ENCODE results near the gene PPP1R12A. TPM values are rescaled to one million over a fixed set of nuclear protein-coding genes. Genes with fewer than 3 reads are reported as not detected.

PPP1R12A gene
- total RNA-seq, 1 experiment from 2014 or later, result 52.0 TPM

GRCh38 chr12:79835377-79835843, 99.5 kb downstream of the PPP1R12A start:
- BruUV-seq (replicated peaks), result no TSS peak
- DNase-seq (ENCODE audit: low read depth, low spot score), result no peak
- H3K4me2 ChIP-seq (ENCODE audit: low read length), result no peak overlapping the region
- ChIA-PET POLR2A (no interaction called here), CTCF (no interaction called here), RAD21 (ENCODE audit: low non-redundant PET in 1 of 2, low total read pairs in 2 of 2, uncharacterized antibody in 2 of 2, unreplicated experiment in 2 of 2) (no interaction called here)
- no peaks in the 10 kb centered on the region for H3K4me1 ChIP-seq (ENCODE audit: control insufficient read depth in 1 of 2, insufficient read depth in 2 of 2, low read length in 2 of 2)
- 0 out of 4 replicates have a peak, but pooled peaks cover 0 to 23% of the 10 kb centered on the region in 2 experiments for H3K36me3 ChIP-seq (ENCODE audit: control insufficient read depth in 1 of 2, insufficient read depth in 2 of 2, low read length in 2 of 2)
- intact Hi-C loops (cut with micrococcal nuclease), result no loop called here
- no peak overlapping the region for H3K27ac ChIP-seq (ENCODE audit: low read depth, low read length)
- H4K20me1 ChIP-seq (ENCODE audit: insufficient read depth), result 0 out of 2 replicates have a peak, but pooled peaks cover 5% of the 10 kb centered on the region
- no peak overlapping the region for H3K4me3 ChIP-seq (replicated peaks in 1 of 2; ENCODE audit: low read depth in 1 of 2, low read length in 2 of 2)
- H3K27me3 ChIP-seq (ENCODE audit: insufficient read depth, low read length), result no peaks in the 10 kb centered on the region
- ATAC-seq, result no peak
- TF ChIP-seq ZBTB33 (IDR thresholded peaks at IDR 0.05; ENCODE audit: extremely low read depth, insufficient replicate concordance, low read length) (no peak), CBX3 (IDR thresholded peaks at IDR 0.05; ENCODE audit: low read depth) (no peak), ZNF274 (IDR thresholded peaks at IDR 0.05; ENCODE audit: low read depth, low read length) (no peak), REST (IDR thresholded peaks at IDR 0.05; ENCODE audit: low read depth) (no peak), POLR2A (IDR thresholded peaks at IDR 0.05; ENCODE audit: borderline replicate concordance, extremely low read depth, insufficient read depth, insufficient read length) (no peak), SP1 (IDR thresholded peaks at IDR 0.05; ENCODE audit: low read depth) (no peak), YY1 (IDR thresholded peaks at IDR 0.05; ENCODE audit: extremely low read depth, insufficient replicate concordance, low read depth, low read length) (no peak), POLR2AphosphoS5 (IDR thresholded peaks at IDR 0.05; ENCODE audit: low read depth, low read length) (no peak), CEBPB (IDR thresholded peaks at IDR 0.05; ENCODE audit: low read depth) (no peak), ZFX (IDR thresholded peaks at IDR 0.05) (no peak), RAD21 (IDR thresholded peaks at IDR 0.05; ENCODE audit: low read depth) (no peak), JUND (IDR thresholded peaks at IDR 0.05) (no peak), ATF3 (IDR thresholded peaks at IDR 0.05) (no peak), SIN3A (IDR thresholded peaks at IDR 0.05; ENCODE audit: low read depth) (no peak), MAX (IDR thresholded peaks at IDR 0.05) (no peak)
- peaks cover 17 to 19% of the 10 kb centered on the region in 2 experiments; a peak in 2 of 4 replicates for H3K9me3 ChIP-seq (ENCODE audit: control insufficient read depth in 1 of 2, insufficient read depth in 1 of 2, low read depth in 1 of 2, low read length in 2 of 2)
- no peak overlapping the region for H3K9ac ChIP-seq (ENCODE audit: low read length)
- H2AFZ ChIP-seq (ENCODE audit: low read depth, low read length, poor library complexity, severe bottlenecking), result no peak overlapping the region
- H3K79me2 ChIP-seq (ENCODE audit: insufficient read depth, low read length), result peaks cover 4% of the 10 kb centered on the region
- no peaks in the 10 kb centered on the region for H3K9me2 ChIP-seq (ENCODE audit: insufficient read depth)
